Esophagus squamous epithelium (tissue), 5 donors: ENCODE measurements around the gene GNRHR. TPM values are rescaled to one million over a fixed set of nuclear protein-coding genes. Genes with fewer than 3 reads are reported as not detected.
A peak's percentile ranks its signal among the peaks of the same experiment; 100 is the strongest.

Experiments used
- DNase-seq: peaks from one replicate; lab custom pipeline; 2025; lab: John Stamatoyannopoulos, UW
- H3K27ac ChIP-seq, 4 donors: fragments of 200-600 bp; sonication (generic); one replicate each; pipeline ENCODE4 v1.5.1; 2016 to 2019; ENCODE audit warnings: mild to moderate bottlenecking in 1 of 4
- H3K27me3 ChIP-seq, 4 donors: fragments of 200-600 bp; sonication (generic); 1 replicate in 3 of 4; 2 replicates in 1 of 4; pipeline versions ENCODE4 v1.5.1 to v1.6.0; 2017 to 2021; ENCODE audit warnings: antibody characterized with exemption in 1 of 4
- H3K36me3 ChIP-seq, 3 donors: fragments of 200-600 bp; sonication (generic); one replicate each; pipeline ENCODE4 v1.5.1; 2016 to 2019
- H3K4me1 ChIP-seq, 3 donors: fragments of 200-600 bp; sonication (generic); one replicate each; pipeline ENCODE4 v1.5.1; 2017 to 2019
- H3K4me3 ChIP-seq, 4 donors: fragments of 200-600 bp; sonication (generic); 1 replicate in 3 of 4; 2 replicates in 1 of 4; pipeline ENCODE4 v1.5.1; 2016 to 2019; ENCODE audit warnings: mild to moderate bottlenecking in 2 of 4, moderate library complexity in 1 of 4
- H3K9me3 ChIP-seq, 3 donors: fragments of 200-600 bp; sonication (generic); one replicate each; pipeline ENCODE4 v1.5.1; 2016 to 2019
- CTCF ChIP-seq, 6 experiments: fragments of 450-650 bp in 4 of 6; fragments of 200-600 bp in 2 of 6; sonication (generic) in 2 of 6; IDR thresholded peaks; one replicate each; pipeline ENCODE4 v1.5.1; 2016 to 2019; ENCODE audit warnings: antibody characterized with exemption in 6 of 6, mild to moderate bottlenecking in 4 of 6, moderate library complexity in 4 of 6
- POLR2A ChIP-seq, 4 donors: fragments of 450-650 bp; IDR thresholded peaks; one replicate each; pipeline ENCODE4 v1.6.1; 2017; ENCODE audit warnings: antibody characterized with exemption in 4 of 4, mild to moderate bottlenecking in 4 of 4, moderate library complexity in 3 of 4
- WGBS, 2 donors: methylation state at CpG; one replicate each; pipeline ENCODE4 v1.1.5; 2018; 5-methylcytosine and 5-hydroxymethylcytosine counted together
- intact Hi-C: fragments of 100-400 bp; cut with DNase I; formaldehyde crosslinking; loops from one replicate; pipeline ENCODE4 v1.15.0; 2022
- total RNA-seq, 4 donors: library from RNA; depleted of rRNA; stranded (reverse); fragments of >200 nt; gene quantifications; one replicate each; pipeline ENCODE4 v1.1.0, GENCODE V29; 2016
- donor health status: DM: yes; HTN: yes; CAD: no.

GNRHR gene
- total RNA-seq, 4 donors from 2014 or later: 0.19 to 1.2 (median 0.51) TPM

- no peaks in the 10 kb centered on the region for H3K36me3 ChIP-seq
- H3K9me3 ChIP-seq: no peaks in the 10 kb centered on the region
- no peaks in the 10 kb centered on the region for H3K27me3 ChIP-seq
- TF ChIP-seq POLR2A (IDR thresholded peaks at IDR 0.05): no peak
- TF ChIP-seq CTCF (IDR thresholded peaks at IDR 0.05): no peak
- H3K27ac ChIP-seq: no peak overlapping the region
- 73 to 75% methylated on average over 3 of the region's 3 CpGs for WGBS, 2 donors
- intact Hi-C loops: no loop called here
- H3K4me1 ChIP-seq: no peaks in the 10 kb centered on the region
- no peak for DNase-seq
- no peak overlapping the region for H3K4me3 ChIP-seq
These were observed 4.9 kb downstream of the GNRHR start for GRCh38 chr4:67749286-67749685.

- DNase-seq: no peak
- TF ChIP-seq POLR2A (IDR thresholded peaks at IDR 0.05): no peak
- TF ChIP-seq CTCF (IDR thresholded peaks at IDR 0.05): peak in 5 of 6 experiments; percentile 36 to 63 (median 63)
- no peaks in the 10 kb centered on the region for H3K4me1 ChIP-seq
- H3K27ac ChIP-seq: no peak overlapping the region
- no peaks in the 10 kb centered on the region for H3K9me3 ChIP-seq
- WGBS, 2 donors: 56 to 62% methylated on average over 5 of the region's 5 CpGs
- H3K4me3 ChIP-seq: no peak overlapping the region
- no peaks in the 10 kb centered on the region for H3K27me3 ChIP-seq
- intact Hi-C loops: no loop called here
- H3K36me3 ChIP-seq: no peaks in the 10 kb centered on the region
These were observed 7.2 kb downstream of the GNRHR start for GRCh38 chr4:67746797-67747495.

- 42 to 58% methylated on average over 4 of the region's 4 CpGs for WGBS, 2 donors
- Histone ChIP-seq H3K9me3 (no peaks in the 10 kb centered on the region), H3K4me3 (no peak overlapping the region), H3K4me1 (no peaks in the 10 kb centered on the region), H3K36me3 (no peaks in the 10 kb centered on the region), H3K27ac (no peak overlapping the region), H3K27me3 (no peaks in the 10 kb centered on the region)
- no peak for TF ChIP-seq CTCF (IDR thresholded peaks at IDR 0.05)
- TF ChIP-seq POLR2A (IDR thresholded peaks at IDR 0.05): no peak
- intact Hi-C loops: no loop called here
- DNase-seq: no peak
These were observed 9.5 kb downstream of the GNRHR start for GRCh38 chr4:67744561-67745283.

GRCh38 chr4:67743194-67743593, 11.0 kb downstream of the GNRHR start:
- H3K4me1 ChIP-seq: no peaks in the 10 kb centered on the region
- no peak for DNase-seq
- intact Hi-C loops: no loop called here
- H3K36me3 ChIP-seq: no peaks in the 10 kb centered on the region
- H3K27me3 ChIP-seq: no peaks in the 10 kb centered on the region
- TF ChIP-seq POLR2A (IDR thresholded peaks at IDR 0.05) (no peak), CTCF (IDR thresholded peaks at IDR 0.05) (no peak)
- no peak overlapping the region for H3K4me3 ChIP-seq
- no peak overlapping the region for H3K27ac ChIP-seq
- no peaks in the 10 kb centered on the region for H3K9me3 ChIP-seq
- 86 to 91% methylated on average over 3 of the region's 3 CpGs for WGBS, 2 donors

GRCh38 chr4:67736262-67736661, 17.9 kb downstream of the GNRHR start:
- intact Hi-C loops: no loop called here
- no peaks in the 10 kb centered on the region for H3K4me1 ChIP-seq
- TF ChIP-seq CTCF (IDR thresholded peaks at IDR 0.05): no peak
- TF ChIP-seq POLR2A (IDR thresholded peaks at IDR 0.05): no peak
- no peak overlapping the region for H3K27ac ChIP-seq
- no peak overlapping the region for H3K4me3 ChIP-seq
- no peaks in the 10 kb centered on the region for H3K27me3 ChIP-seq
- WGBS, 2 donors: 93 to 94% methylated on average over 1 of the region's 1 CpG
- H3K36me3 ChIP-seq: no peaks in the 10 kb centered on the region
- no peaks in the 10 kb centered on the region for H3K9me3 ChIP-seq
- no peak for DNase-seq
